DOHH2 (cell line): ENCODE measurements around the gene TYMP.
A peak's percentile ranks its signal among the peaks of the same experiment; 100 is the strongest.

Source experiments
- H3F3A ChIP-seq: fragments of 200-600 bp; sonication (generic), shearing (Covaris generic); 2 replicates; pipeline ENCODE4 v1.6.0; 2016; ENCODE audit warnings: antibody characterized with exemption, mild to moderate bottlenecking; ENCODE audit not compliant: control insufficient read depth, insufficient read depth
- H3K27ac ChIP-seq: fragments of 200-600 bp; sonication (generic); 2 replicates; pipeline ENCODE4 v1.5.1; 2014; ENCODE audit warnings: low read depth, mild to moderate bottlenecking, low read length, moderate library complexity
- H3K27me3 ChIP-seq: fragments of 200-600 bp; sonication (generic); 2 replicates; pipeline ENCODE4 v1.6.1; 2014; ENCODE audit warnings: mild to moderate bottlenecking, low read length, mixed read lengths; ENCODE audit not compliant: control insufficient read depth
- H3K36me3 ChIP-seq: fragments of 200-600 bp; sonication (generic); 2 replicates; pipeline ENCODE4 v1.6.1; 2014; ENCODE audit warnings: mild to moderate bottlenecking, low read length, moderate library complexity, mixed read lengths; ENCODE audit not compliant: control insufficient read depth
- H3K4me1 ChIP-seq: fragments of 200-600 bp; sonication (generic); 2 replicates; pipeline ENCODE4 v1.6.1; 2014; ENCODE audit warnings: mild to moderate bottlenecking, low read length, mixed read lengths; ENCODE audit not compliant: control insufficient read depth
- H3K4me2 ChIP-seq: fragments of 200-600 bp; sonication (generic); 2 replicates; pipeline ENCODE4 v1.6.0; 2014; ENCODE audit warnings: mild to moderate bottlenecking, low read length, moderate library complexity
- H3K4me3 ChIP-seq: fragments of 200-600 bp; sonication (generic); 2 replicates; pipeline ENCODE4 v1.5.1; 2014; ENCODE audit warnings: mild to moderate bottlenecking, low read length, mixed read lengths
- H3K79me2 ChIP-seq: fragments of 200-600 bp; sonication (generic); 2 replicates; pipeline ENCODE4 v1.6.1; 2014; ENCODE audit warnings: mild to moderate bottlenecking, low read length, mixed read lengths; ENCODE audit not compliant: control insufficient read depth
- H3K9me2 ChIP-seq: fragments of 200-600 bp; sonication (generic); replicated peaks from 2 replicates; pipeline ENCODE4 v1.6.1; 2014; ENCODE audit warnings: mild to moderate bottlenecking, low read length, mixed read lengths; ENCODE audit not compliant: control insufficient read depth
- H3K9me3 ChIP-seq: fragments of 200-600 bp; sonication (generic); 2 replicates; pipeline ENCODE4 v1.6.1; 2014; ENCODE audit warnings: antibody characterized with exemption, low read length, mixed read lengths; ENCODE audit not compliant: control insufficient read depth, insufficient read depth
- H4K20me1 ChIP-seq: fragments of 200-600 bp; sonication (generic); 2 replicates; pipeline ENCODE4 v1.6.0; 2014; ENCODE audit warnings: low read depth, mild to moderate bottlenecking, antibody characterized with exemption, low read length, moderate library complexity; ENCODE audit not compliant: control insufficient read depth, insufficient read depth
- EZH2phosphoT487 ChIP-seq: fragments of 200-600 bp; sonication (generic); IDR thresholded peaks from 2 replicates; pipeline ENCODE4 v1.6.1; 2017; ENCODE audit warnings: borderline replicate concordance, mild to moderate bottlenecking, antibody characterized with exemption, low read length, moderate library complexity, mixed read lengths
- TF ChIP-seq, protein P1 (sequence below): fragments of 200-600 bp; sonication (generic); IDR thresholded peaks from one replicate; pipeline ENCODE4 v1.5.1; 2014; ENCODE audit warnings: antibody characterized with exemption, mild to moderate bottlenecking, low read depth, low read length; ENCODE audit not compliant: poor library complexity, severe bottlenecking

Gene TYMP

DNA sequence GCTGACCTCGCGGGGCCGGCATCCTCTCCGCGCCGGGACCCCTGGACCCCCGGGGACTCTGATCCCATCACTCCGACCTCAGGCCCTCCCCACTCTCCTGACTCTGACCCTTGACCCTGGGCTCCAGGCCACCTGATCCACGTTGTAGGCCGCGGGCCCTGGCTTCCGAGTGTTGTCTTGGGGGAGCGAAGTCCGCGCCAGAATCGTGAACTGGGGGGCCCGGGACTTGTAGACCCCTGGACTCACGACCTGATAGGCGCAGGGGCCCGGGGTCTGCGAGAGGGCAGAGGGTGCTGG is 716 bp upstream of the TYMP start:
- no peak for TF ChIP-seq EZH2phosphoT487
- TF ChIP-seq, protein P1, sequence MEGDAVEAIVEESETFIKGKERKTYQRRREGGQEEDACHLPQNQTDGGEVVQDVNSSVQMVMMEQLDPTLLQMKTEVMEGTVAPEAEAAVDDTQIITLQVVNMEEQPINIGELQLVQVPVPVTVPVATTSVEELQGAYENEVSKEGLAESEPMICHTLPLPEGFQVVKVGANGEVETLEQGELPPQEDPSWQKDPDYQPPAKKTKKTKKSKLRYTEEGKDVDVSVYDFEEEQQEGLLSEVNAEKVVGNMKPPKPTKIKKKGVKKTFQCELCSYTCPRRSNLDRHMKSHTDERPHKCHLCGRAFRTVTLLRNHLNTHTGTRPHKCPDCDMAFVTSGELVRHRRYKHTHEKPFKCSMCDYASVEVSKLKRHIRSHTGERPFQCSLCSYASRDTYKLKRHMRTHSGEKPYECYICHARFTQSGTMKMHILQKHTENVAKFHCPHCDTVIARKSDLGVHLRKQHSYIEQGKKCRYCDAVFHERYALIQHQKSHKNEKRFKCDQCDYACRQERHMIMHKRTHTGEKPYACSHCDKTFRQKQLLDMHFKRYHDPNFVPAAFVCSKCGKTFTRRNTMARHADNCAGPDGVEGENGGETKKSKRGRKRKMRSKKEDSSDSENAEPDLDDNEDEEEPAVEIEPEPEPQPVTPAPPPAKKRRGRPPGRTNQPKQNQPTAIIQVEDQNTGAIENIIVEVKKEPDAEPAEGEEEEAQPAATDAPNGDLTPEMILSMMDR: no peak
- Histone ChIP-seq H3K4me3 (peak overlapping the region; percentile 91), H3F3A (peaks cover 46% of the 10 kb centered on the region), H3K9me2 (no peaks in the 10 kb centered on the region), H3K36me3 (peaks cover 5% of the 10 kb centered on the region; the same call in 1 of the 2 replicates), H3K79me2 (peaks cover 24% of the 10 kb centered on the region), H3K4me1 (peaks cover 58% of the 10 kb centered on the region), H3K4me2 (peak overlapping the region; percentile 94), H4K20me1 (no peaks in the 10 kb centered on the region), H3K27me3 (no peaks in the 10 kb centered on the region), H3K9me3 (no peaks in the 10 kb centered on the region), H3K27ac (peak overlapping the region; percentile 97)

DNA sequence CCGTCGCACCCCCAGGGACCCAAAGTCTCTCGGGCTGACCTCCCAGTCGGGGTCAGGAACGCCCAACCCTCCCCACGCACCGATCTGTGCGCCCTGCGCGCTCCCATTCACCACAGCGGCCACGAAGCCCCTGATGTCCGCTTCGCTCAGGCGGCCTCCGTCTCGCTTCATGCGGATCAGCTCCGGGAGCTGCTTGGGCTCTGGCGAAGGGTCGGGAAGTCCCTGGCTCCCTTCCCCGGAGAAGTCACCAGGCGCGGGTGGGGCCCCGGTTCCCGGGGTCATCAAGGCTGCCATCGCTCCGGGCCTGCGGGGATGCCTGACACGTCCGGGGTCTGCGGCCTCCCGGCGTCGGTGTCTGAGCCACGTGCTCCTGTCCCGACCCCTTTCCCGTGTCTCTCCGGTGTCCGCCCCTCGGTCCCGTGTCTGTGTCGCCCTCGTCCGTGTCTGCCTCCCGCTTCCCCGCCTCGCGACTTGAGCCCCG is 356 bp downstream of the TYMP start:
- peak overlapping the region; percentile 91 for H3K4me3 ChIP-seq
- peak overlapping the region; percentile 94; the same call in 1 of the 2 replicates for H3K4me2 ChIP-seq
- no peaks in the 10 kb centered on the region for H3K27me3 ChIP-seq
- no peaks in the 10 kb centered on the region for H4K20me1 ChIP-seq
- peaks cover 32% of the 10 kb centered on the region for H3K79me2 ChIP-seq
- no peak overlapping the region for H3K27ac ChIP-seq
- H3K9me2 ChIP-seq: no peaks in the 10 kb centered on the region
- peaks cover 37% of the 10 kb centered on the region for H3F3A ChIP-seq
- H3K36me3 ChIP-seq: peaks cover 10% of the 10 kb centered on the region
- H3K9me3 ChIP-seq: no peaks in the 10 kb centered on the region
- peaks cover 50% of the 10 kb centered on the region for H3K4me1 ChIP-seq
- no peak for TF ChIP-seq EZH2phosphoT487
- TF ChIP-seq, protein P1: no peak

DNA sequence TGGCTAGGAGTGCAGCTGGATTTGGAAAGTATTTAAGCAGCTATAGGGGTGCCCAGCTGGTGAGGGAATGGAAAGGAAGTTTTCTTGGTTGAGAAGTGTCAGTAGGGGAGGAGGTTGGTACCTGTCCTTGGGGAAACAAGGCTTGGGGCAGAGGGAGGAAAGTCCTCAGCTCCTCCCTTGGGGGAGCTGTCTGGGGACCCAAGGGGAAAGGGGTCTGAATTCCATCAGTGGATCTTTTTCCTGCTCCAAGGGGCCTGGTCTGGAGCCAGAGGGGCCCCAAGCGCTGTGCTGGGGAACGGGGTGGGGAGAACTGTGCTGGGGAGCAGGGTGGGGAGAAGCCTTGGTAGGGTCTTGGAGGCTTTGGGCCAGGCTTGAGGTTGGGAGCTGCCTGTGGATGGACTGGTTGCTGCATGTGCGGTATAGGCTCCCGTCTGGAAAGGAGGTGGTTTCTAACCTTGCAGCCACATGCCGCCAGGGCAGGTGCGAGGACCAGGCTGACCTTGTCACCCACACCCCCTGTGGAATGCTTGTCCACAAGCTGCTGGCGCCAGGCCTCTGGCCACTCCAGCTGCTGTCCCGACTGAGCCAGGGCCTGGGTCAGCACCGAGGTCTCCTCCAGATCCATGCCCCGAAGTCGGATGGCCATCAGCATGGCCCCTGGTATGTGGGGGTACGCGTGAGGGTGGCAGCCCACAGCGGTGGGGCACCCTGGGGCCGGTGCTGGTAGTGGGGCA is 963 bp downstream of the TYMP start:
- H3K4me1 ChIP-seq: peaks cover 50% of the 10 kb centered on the region
- H4K20me1 ChIP-seq: no peaks in the 10 kb centered on the region
- H3K4me2 ChIP-seq: no peak overlapping the region
- H3K9me3 ChIP-seq: no peaks in the 10 kb centered on the region
- H3K27ac ChIP-seq: no peak overlapping the region
- no peak overlapping the region for H3K4me3 ChIP-seq
- H3K27me3 ChIP-seq: no peaks in the 10 kb centered on the region
- TF ChIP-seq, protein P1: no peak
- no peak for TF ChIP-seq EZH2phosphoT487
- H3K9me2 ChIP-seq: no peaks in the 10 kb centered on the region
- H3K79me2 ChIP-seq: peaks cover 38% of the 10 kb centered on the region
- H3F3A ChIP-seq: peaks cover 32% of the 10 kb centered on the region
- peaks cover 16% of the 10 kb centered on the region for H3K36me3 ChIP-seq
